ENCODE measurements around the gene TRPT1. TPM values are rescaled to one million over a fixed set of nuclear protein-coding genes. Genes with fewer than 3 reads are reported as not detected.
A peak's percentile ranks its signal among the peaks of the same experiment; 100 is the strongest.

TRPT1 gene
- total and polyA plus RNA-seq, 9 of the 15 experiments (the other 6 are each of a cell fraction or from before 2014, with no cell fraction given) = 4.6 to 41.7 (median 23.1) TPM

DNA sequence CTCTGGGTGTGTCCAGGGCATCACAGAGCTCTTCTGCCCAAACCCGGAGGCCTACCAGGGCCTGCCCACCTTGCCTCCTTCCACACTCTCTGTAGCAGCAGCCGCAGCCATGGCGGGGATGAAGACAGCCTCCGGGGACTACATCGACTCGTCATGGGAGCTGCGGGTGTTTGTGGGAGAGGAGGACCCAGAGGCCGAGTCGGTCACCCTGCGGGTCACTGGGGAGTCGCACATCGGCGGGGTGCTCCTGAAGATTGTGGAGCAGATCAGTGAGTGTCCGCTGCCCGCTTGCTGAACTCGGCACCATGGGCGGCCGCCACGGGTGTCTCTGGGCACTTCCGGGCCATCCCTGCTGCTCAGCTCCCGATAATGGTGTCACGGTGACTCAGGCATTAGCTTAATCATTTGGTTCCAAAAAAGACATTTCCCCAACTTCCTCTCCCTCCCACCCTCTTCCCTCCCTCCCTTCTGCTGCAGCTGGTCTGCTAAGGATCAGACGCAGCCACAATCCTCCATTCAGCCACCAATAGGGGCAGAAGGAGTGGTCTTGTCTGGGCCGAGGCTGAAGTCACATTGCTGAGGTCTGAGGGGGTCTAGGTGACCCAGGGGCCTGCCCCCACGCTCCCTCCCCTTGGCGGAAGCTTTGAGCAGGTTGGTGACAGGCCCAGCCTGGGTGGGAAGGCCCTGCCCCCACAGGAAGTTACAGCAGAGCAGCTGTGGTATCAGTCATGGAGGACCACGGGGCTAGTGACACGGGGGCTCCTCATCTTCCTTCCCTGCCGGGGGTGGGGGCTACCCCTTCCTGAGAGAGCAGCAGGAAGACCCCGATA is 18.5 kb downstream of the TRPT1 start (continued):
- TF ChIP-seq, protein P1, sequence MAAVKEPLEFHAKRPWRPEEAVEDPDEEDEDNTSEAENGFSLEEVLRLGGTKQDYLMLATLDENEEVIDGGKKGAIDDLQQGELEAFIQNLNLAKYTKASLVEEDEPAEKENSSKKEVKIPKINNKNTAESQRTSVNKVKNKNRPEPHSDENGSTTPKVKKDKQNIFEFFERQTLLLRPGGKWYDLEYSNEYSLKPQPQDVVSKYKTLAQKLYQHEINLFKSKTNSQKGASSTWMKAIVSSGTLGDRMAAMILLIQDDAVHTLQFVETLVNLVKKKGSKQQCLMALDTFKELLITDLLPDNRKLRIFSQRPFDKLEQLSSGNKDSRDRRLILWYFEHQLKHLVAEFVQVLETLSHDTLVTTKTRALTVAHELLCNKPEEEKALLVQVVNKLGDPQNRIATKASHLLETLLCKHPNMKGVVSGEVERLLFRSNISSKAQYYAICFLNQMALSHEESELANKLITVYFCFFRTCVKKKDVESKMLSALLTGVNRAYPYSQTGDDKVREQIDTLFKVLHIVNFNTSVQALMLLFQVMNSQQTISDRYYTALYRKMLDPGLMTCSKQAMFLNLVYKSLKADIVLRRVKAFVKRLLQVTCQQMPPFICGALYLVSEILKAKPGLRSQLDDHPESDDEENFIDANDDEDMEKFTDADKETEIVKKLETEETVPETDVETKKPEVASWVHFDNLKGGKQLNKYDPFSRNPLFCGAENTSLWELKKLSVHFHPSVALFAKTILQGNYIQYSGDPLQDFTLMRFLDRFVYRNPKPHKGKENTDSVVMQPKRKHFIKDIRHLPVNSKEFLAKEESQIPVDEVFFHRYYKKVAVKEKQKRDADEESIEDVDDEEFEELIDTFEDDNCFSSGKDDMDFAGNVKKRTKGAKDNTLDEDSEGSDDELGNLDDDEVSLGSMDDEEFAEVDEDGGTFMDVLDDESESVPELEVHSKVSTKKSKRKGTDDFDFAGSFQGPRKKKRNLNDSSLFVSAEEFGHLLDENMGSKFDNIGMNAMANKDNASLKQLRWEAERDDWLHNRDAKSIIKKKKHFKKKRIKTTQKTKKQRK (IDR thresholded peaks at IDR 0.05; ENCODE audit: borderline replicate concordance, low read depth, low read length) = no peak
- TF ChIP-seq SRF (CRISPR knock-in tag; IDR thresholded peaks at IDR 0.05) = no peak
- TF ChIP-seq LEF1 (IDR thresholded peaks at IDR 0.05) = peak; percentile 79
- TF ChIP-seq, protein P2, sequence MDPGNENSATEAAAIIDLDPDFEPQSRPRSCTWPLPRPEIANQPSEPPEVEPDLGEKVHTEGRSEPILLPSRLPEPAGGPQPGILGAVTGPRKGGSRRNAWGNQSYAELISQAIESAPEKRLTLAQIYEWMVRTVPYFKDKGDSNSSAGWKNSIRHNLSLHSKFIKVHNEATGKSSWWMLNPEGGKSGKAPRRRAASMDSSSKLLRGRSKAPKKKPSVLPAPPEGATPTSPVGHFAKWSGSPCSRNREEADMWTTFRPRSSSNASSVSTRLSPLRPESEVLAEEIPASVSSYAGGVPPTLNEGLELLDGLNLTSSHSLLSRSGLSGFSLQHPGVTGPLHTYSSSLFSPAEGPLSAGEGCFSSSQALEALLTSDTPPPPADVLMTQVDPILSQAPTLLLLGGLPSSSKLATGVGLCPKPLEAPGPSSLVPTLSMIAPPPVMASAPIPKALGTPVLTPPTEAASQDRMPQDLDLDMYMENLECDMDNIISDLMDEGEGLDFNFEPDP (CRISPR knock-in tag; IDR thresholded peaks at IDR 0.05) = peak; percentile 32; the same call in 1 of the 2 replicates
- TF ChIP-seq RBM39 (optimal IDR thresholded peaks at IDR 0.05; ENCODE audit: low read depth, low read length) = no peak
- peak in 1 of 2 experiments; percentile 77; a peak in 1 of 4 replicates for TF ChIP-seq ARNT (IDR thresholded peaks at IDR 0.05)
- TF ChIP-seq FUS (optimal IDR thresholded peaks at IDR 0.05; ENCODE audit: low read depth, low read length) = no peak
- TF ChIP-seq RUNX1 (IDR thresholded peaks at IDR 0.05; ENCODE audit: low read depth) = no peak; the same call in 1 of the 2 replicates
- TF ChIP-seq HNRNPH1 (optimal IDR thresholded peaks at IDR 0.05; ENCODE audit: low read depth, low read length) = no peak
- TF ChIP-seq TARDBP (IDR thresholded peaks at IDR 0.05) = no peak
- TF ChIP-seq ZNF766 (CRISPR knock-in tag; conservative IDR thresholded peaks at IDR 0.05) = peak; percentile 89
- TF ChIP-seq TEAD4 (IDR thresholded peaks at IDR 0.05; ENCODE audit: low read length) = 0 out of 2 replicates have a peak, but pooled peaks have one; percentile 17
- TF ChIP-seq TEAD4 (CRISPR knock-in tag; IDR thresholded peaks at IDR 0.05; ENCODE audit: borderline replicate concordance) = no peak
- TF ChIP-seq, protein P3, sequence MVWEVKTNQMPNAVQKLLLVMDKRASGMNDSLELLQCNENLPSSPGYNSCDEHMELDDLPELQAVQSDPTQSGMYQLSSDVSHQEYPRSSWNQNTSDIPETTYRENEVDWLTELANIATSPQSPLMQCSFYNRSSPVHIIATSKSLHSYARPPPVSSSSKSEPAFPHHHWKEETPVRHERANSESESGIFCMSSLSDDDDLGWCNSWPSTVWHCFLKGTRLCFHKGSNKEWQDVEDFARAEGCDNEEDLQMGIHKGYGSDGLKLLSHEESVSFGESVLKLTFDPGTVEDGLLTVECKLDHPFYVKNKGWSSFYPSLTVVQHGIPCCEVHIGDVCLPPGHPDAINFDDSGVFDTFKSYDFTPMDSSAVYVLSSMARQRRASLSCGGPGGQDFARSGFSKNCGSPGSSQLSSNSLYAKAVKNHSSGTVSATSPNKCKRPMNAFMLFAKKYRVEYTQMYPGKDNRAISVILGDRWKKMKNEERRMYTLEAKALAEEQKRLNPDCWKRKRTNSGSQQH (CRISPR knock-in tag; IDR thresholded peaks at IDR 0.05) = peak; percentile 45
- TF ChIP-seq MEF2D (tag; conservative IDR thresholded peaks at IDR 0.05; ENCODE audit: low read depth) = no peak
- peak; percentile 65 for TF ChIP-seq SMAD1 (IDR thresholded peaks at IDR 0.05; ENCODE audit: low read depth, low read length, partially characterized antibody)
- no peak for TF ChIP-seq ZNF124 (CRISPR knock-in tag; IDR thresholded peaks at IDR 0.05)
- TF ChIP-seq ZBTB1 (CRISPR knock-in tag; IDR thresholded peaks at IDR 0.05; ENCODE audit: borderline replicate concordance, low read depth) = no peak
- TF ChIP-seq MAZ (CRISPR knock-in tag; conservative IDR thresholded peaks at IDR 0.05 in 1 of 2, IDR thresholded peaks at IDR 0.05 in 1 of 2) = peak; percentile 75 to 89
- TF ChIP-seq FOXJ3 (CRISPR knock-in tag; IDR thresholded peaks at IDR 0.05) = no peak
- peak; percentile 61; the same call in 1 of the 2 replicates for TF ChIP-seq NCOA1 (IDR thresholded peaks at IDR 0.05; ENCODE audit: low read depth)
